D721Med (cell line): Measurements from ENCODE around the gene LETM1.

Experiments used
- DNase-seq: peaks from one replicate; pipeline ENCODE4 v3.0.0; 2011; ENCODE audit warnings: low spot score; ENCODE audit not compliant: insufficient read length
- FAIRE-seq: peaks from 2 replicates; lab custom pipeline; 2011; peaks lifted over from hg19 to GRCh38; lab: Jason Lieb, UNC
- TF ChIP-seq, protein P1 (sequence below): IDR thresholded peaks from 2 replicates; pipeline ENCODE4 v1.5.1; 2012; ENCODE audit warnings: mild to moderate bottlenecking, control low read depth; ENCODE audit not compliant: insufficient read depth; ENCODE audit errors: missing control alignments

The LETM1 gene

DNA sequence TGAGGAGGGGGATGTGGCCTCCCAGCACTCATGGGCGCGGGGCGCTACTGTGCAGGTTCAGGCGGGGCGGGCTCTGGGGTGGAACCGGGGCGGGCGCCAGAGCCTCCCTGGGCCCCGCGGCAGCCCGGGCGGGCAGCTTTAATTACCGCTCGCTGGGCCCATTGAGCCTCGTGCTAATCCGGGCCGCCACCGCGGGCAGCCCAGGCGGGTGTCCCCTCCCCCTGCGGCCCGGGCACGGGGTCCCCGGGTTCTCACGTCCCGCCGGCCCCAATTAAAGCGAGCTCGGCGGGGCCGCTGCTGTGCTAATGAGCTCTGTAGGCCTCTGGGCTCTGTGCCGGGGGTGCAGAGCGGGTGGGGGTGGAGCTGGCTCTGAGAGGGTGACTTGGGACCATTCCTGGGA lies 85.7 kb downstream of the LETM1 start:
- FAIRE-seq (no peak), DNase-seq (no peak)
- TF ChIP-seq, protein P1, sequence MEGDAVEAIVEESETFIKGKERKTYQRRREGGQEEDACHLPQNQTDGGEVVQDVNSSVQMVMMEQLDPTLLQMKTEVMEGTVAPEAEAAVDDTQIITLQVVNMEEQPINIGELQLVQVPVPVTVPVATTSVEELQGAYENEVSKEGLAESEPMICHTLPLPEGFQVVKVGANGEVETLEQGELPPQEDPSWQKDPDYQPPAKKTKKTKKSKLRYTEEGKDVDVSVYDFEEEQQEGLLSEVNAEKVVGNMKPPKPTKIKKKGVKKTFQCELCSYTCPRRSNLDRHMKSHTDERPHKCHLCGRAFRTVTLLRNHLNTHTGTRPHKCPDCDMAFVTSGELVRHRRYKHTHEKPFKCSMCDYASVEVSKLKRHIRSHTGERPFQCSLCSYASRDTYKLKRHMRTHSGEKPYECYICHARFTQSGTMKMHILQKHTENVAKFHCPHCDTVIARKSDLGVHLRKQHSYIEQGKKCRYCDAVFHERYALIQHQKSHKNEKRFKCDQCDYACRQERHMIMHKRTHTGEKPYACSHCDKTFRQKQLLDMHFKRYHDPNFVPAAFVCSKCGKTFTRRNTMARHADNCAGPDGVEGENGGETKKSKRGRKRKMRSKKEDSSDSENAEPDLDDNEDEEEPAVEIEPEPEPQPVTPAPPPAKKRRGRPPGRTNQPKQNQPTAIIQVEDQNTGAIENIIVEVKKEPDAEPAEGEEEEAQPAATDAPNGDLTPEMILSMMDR, result no peak

DNA sequence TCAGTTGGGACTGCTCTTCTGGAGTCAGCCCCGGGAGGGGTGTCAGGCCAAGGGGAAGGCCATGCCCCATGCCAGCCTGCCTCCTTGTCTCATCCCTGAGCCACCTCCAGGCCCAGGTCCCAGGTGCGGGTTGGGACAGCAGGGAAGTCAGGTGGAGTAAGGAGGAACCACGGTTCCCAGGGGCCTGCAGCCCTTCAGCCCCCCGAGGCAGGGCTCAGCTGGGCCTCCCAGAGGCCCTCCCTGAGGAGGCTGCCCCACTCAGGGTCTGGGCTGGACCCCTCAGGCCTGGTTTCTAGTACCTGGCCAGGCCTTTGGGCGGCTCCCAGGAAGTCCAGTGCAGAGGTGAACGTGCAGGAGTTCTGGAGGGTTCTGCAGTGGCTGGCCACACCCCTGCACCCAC lies 86.3 kb downstream of the LETM1 start:
- no peak for DNase-seq
- TF ChIP-seq, protein P1, result no peak
- FAIRE-seq, result no peak

DNA sequence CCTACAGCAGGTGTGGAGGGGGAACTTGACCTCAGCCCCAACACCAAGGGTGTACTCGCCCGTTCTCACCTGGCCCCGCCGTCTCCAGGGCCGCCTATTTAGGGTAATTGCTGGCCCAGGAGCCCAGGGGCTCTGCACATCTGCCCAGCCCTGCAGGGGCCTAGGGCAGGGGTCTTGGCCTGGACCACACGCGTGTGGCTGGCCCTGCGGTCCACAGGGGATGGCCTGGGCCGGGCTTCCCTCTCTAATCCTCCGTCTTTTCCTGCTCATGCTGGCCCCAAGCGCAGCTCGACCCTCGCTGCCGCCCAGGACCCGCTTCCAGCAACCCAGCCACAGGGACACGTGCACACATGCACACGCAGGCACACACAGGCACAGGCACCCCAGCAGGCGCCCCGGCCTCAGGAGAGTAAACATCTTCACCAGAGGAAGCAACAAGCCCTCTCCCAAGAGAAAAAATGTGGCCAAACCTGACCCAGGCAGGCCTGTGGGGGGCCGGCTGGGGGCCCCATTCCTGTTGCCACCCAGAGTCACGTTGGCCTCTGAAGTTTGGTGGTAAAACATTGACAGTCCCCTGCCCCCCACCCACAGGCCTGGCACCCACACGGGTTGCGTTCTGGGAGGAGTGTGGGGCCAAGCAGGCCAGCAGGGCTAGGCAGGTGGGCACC lies 87.5 kb downstream of the LETM1 start:
- TF ChIP-seq, protein P1, result no peak
- FAIRE-seq (no peak), DNase-seq (no peak)

DNA sequence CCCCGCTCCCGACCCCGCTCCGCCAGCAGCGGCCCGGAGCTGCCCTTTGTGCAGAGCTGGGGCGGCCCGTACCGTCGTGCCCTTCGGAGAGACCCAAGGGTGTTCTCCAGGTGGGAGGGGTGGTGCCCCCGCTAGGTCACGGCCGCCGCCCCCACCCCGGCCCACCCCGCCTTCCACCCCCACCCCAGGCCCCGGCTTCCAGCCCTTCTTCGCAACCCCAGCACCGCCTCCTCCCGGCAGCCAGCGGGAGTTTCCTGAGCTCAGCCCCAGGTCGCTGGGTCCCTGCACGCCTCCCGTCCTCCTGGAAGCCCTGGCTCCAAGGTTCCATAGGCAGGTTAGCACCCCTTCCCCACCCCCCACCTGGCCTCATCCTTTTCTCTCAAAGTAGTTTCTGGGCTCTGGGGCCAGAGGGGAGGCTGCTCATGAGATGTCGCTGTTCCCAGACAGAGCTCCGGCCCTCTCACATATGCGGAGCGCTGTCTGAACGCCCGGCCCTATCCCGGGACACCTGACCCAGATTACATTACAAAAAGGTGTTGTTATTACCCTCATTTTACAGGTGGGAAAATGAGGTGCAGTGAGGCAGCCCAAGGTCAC lies 88.1 kb downstream of the LETM1 start:
- TF ChIP-seq, protein P1, result peak; percentile 19
- DNase-seq (peak; percentile 95), FAIRE-seq (no peak)

DNA sequence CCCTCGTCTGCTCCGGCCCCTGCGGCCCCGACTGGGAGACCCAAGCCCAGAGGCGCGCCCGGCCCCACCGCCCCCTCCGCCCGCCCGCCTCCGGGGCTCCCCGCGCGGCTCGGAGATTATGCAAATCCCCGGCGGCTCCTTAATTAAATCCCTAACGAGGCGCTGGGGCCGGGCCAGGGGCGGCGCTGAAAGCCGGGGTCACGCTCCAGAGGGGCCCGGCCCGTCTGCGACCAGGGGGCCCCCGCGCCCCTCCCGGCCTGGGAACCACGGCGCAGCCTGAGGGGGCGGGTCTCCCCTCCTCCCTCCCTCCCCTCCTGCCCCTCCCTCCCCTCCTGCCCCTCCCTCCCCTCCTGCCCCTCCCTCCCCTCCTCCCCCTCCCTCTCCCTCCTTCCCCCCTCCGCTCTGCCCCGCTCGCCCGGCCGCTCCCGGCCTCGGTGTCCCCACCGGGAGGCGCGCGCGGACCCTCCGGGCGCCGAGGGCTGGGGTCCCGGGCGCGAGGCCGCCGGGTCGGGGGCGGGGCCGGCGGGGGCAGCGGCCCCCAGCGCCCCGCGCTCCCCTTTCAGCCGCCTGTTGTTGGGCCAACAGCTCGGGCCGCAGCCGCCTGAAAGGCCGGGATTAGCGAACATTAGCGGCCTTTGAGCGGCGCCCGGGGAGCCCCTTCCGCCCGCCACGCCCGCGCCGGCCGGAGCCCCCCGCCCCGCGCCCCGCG lies 88.7 kb downstream of the LETM1 start:
- TF ChIP-seq, protein P1, result no peak
- FAIRE-seq (no peak), DNase-seq (peak; percentile 91)

DNA sequence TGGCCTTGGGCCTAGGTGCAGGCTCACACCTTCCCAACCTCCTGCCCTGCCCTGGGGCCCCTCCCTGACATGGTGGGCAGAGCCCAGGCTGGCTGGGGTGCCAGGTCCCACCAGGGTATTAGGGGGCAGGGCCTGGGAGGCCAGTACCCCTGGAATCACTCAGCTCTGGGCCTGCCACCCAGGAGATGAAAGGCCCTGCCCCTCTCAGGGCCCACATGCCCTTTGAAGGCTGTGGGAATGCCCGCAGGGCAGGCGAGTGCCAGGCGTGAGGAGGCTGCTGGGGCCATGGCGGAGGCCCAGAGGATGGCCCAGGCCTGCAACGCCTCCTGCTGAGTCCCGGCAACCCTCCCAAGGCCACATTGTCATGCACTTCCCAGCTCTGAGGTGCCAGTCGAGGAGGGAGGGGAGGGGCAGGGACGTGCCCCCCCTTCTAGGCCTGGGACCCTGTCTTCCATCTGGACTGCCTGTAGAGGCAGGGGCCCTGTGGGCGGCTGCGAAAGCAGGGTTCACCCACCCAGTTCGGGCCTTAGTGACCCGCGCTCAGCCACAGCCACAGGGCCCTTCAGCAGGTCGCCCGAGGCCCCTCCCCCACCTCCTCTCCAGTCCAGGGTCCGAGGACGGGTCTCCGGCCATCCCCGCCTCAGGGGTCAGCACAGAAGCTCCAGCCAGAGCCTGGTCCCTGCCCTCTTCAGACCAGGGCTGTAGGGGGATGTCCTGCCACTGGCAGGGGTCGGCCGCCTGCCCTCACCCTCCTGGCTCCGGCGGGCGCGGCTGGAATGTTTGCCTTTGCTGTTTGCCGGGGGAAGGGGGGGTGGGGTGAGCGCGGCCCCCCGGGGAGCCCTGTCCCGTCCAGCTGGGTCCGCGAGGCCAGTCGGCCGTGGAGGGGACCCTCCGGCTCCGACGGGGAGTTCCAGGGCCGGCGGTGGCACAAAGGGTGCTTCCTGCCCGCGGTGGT lies 89.6 kb downstream of the LETM1 start:
- no peak for DNase-seq
- no peak for FAIRE-seq
- TF ChIP-seq, protein P1, result no peak
